OCI-LY7 (cell line): ENCODE measurements around the gene KRT35. TPM values are rescaled to one million over a fixed set of nuclear protein-coding genes. Genes with fewer than 3 reads are reported as not detected.

Source experiments
- BruUV-seq: library from RNA; stranded (reverse); fragments of 400-500 nt; replicated peaks from 2 replicates; lab custom pipeline; 2021; lab: Mats Ljungman, UMichigan
- CTCF ChIA-PET: fragments of 300-600 bp; sonication (Branson Sonifier 250); formaldehyde crosslinking; loops from one replicate; lab custom pipeline; 2022; ENCODE audit warnings: antibody characterized with exemption; ENCODE audit not compliant: unreplicated experiment; lab: Charles Lee
- POLR2A ChIA-PET: fragments of 300-600 bp; sonication (Branson Sonifier 250); formaldehyde crosslinking; loops from one replicate; lab custom pipeline; 2022; ENCODE audit warnings: antibody characterized with exemption; lab: Charles Lee
- DNase-seq: peaks from one replicate; pipeline ENCODE4 v3.0.0-alpha.2; 2015; ENCODE audit warnings: low spot score
- H2AFZ ChIP-seq: fragments of 200-600 bp; sonication (generic), shearing (Covaris generic); 2 replicates; pipeline ENCODE4 v1.6.1; 2014; ENCODE audit warnings: mild to moderate bottlenecking, antibody characterized with exemption, low read length, moderate library complexity
- H3K27ac ChIP-seq: fragments of 200-600 bp; sonication (generic); 2 replicates; pipeline ENCODE4 v1.5.1; 2014; ENCODE audit warnings: mixed run types, low read depth, mild to moderate bottlenecking, moderate library complexity, low read length, inconsistent platforms; ENCODE audit not compliant: poor library complexity, severe bottlenecking
- H3K36me3 ChIP-seq: fragments of 200-600 bp; sonication (generic); 2 replicates; pipeline ENCODE4 v1.6.1; 2014; ENCODE audit warnings: mild to moderate bottlenecking, antibody characterized with exemption, low read length, moderate library complexity, mixed read lengths; ENCODE audit not compliant: insufficient read depth
- H3K4me1 ChIP-seq: fragments of 200-600 bp; sonication (generic); 2 replicates; pipeline ENCODE4 v1.5.1; 2014; ENCODE audit warnings: mild to moderate bottlenecking, low read length; ENCODE audit not compliant: insufficient read depth, poor library complexity, severe bottlenecking
- H3K4me2 ChIP-seq: fragments of 200-600 bp; sonication (generic); 2 replicates; pipeline ENCODE4 v1.6.1; 2014; ENCODE audit warnings: mild to moderate bottlenecking, low read length
- H3K4me3 ChIP-seq: fragments of 200-600 bp; sonication (generic); 2 replicates; pipeline ENCODE4 v1.5.1; 2014; ENCODE audit warnings: mild to moderate bottlenecking, low read depth, low read length; ENCODE audit not compliant: poor library complexity, severe bottlenecking
- H3K79me2 ChIP-seq: fragments of 200-600 bp; sonication (generic); 2 replicates; pipeline ENCODE4 v1.6.1; 2016; ENCODE audit warnings: low read depth, mild to moderate bottlenecking, low read length, moderate library complexity, mixed read lengths; ENCODE audit not compliant: insufficient read depth
- H3K9me2 ChIP-seq: fragments of 200-600 bp; sonication (generic); 2 replicates; pipeline ENCODE4 v1.6.1; 2016; ENCODE audit warnings: mild to moderate bottlenecking, low read length, mixed read lengths; ENCODE audit not compliant: insufficient read depth
- H3K9me3 ChIP-seq: fragments of 200-600 bp; sonication (generic); 2 replicates; pipeline ENCODE4 v1.6.1; 2014; ENCODE audit warnings: mild to moderate bottlenecking, mixed run types, low read length, mixed read lengths
- H4K20me1 ChIP-seq: fragments of 200-600 bp; sonication (generic); 2 replicates; pipeline ENCODE4 v1.6.1; 2014; ENCODE audit warnings: mild to moderate bottlenecking, antibody characterized with exemption, low read length, moderate library complexity, mixed read lengths; ENCODE audit not compliant: insufficient read depth
- EZH2phosphoT487 ChIP-seq: fragments of 200-600 bp; sonication (generic); IDR thresholded peaks from 2 replicates; pipeline ENCODE4 v1.6.1; 2018; ENCODE audit warnings: low read depth, borderline replicate concordance, mild to moderate bottlenecking, mixed run types, antibody characterized with exemption, low read length, moderate library complexity, mixed read lengths
- intact Hi-C: fragments of 100-400 bp; cut with micrococcal nuclease; formaldehyde crosslinking; loops from one replicate; pipeline ENCODE4 v1.10.0; 2022; ENCODE audit not compliant: unreplicated experiment
- total RNA-seq, 2 experiments: library from RNA; depleted of rRNA in 1 of 2; stranded (reverse); fragments of >200 nt in 1 of 2; shearing (Covaris generic) in 1 of 2; gene quantifications; 2 replicates each; pipeline ENCODE4 v1.2.3, GENCODE V29; 2014 to 2022
- TF ChIP-seq, protein P1 (sequence below): fragments of 200-600 bp; sonication (generic); conservative IDR thresholded peaks from 2 replicates; pipeline ENCODE4 v1.5.1; 2014; ENCODE audit warnings: mild to moderate bottlenecking, antibody characterized with exemption, low read length, moderate library complexity, mixed read lengths

The KRT35 gene
- total RNA-seq, 2 experiments from 2014 or later, result not detected

DNA sequence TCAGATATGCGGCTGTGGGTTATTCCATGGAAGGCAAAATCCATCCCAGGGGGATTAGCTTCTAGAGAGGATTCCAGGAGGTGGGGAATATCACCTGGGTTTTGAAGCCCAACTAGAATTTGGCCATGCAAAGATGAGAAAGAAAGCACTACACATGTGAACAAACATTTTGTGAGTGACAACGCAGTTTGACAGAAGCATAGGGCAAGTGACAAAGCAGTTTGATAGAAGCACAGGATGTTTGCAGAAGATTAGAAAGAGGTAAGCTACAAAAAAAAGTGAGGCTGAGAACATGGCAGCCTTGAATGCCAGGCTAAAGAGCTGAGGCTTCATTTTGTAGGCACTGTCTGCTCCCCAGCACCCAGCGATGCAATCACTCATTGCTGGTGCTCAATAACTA lies 27.9 kb downstream of the KRT35 start:
- no TSS peak for BruUV-seq
- no peak for TF ChIP-seq EZH2phosphoT487
- TF ChIP-seq, protein P1, sequence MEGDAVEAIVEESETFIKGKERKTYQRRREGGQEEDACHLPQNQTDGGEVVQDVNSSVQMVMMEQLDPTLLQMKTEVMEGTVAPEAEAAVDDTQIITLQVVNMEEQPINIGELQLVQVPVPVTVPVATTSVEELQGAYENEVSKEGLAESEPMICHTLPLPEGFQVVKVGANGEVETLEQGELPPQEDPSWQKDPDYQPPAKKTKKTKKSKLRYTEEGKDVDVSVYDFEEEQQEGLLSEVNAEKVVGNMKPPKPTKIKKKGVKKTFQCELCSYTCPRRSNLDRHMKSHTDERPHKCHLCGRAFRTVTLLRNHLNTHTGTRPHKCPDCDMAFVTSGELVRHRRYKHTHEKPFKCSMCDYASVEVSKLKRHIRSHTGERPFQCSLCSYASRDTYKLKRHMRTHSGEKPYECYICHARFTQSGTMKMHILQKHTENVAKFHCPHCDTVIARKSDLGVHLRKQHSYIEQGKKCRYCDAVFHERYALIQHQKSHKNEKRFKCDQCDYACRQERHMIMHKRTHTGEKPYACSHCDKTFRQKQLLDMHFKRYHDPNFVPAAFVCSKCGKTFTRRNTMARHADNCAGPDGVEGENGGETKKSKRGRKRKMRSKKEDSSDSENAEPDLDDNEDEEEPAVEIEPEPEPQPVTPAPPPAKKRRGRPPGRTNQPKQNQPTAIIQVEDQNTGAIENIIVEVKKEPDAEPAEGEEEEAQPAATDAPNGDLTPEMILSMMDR, result no peak
- H3K9me3 ChIP-seq, result no peaks in the 10 kb centered on the region
- ChIA-PET POLR2A (interaction anchor here (0.7 kb wide), 1 partner anchor 110 kb away, joined by 3 read pairs; no protein-coding TSS in a partner anchor), CTCF (no interaction called here)
- H3K36me3 ChIP-seq, result no peaks in the 10 kb centered on the region
- DNase-seq, result no peak
- H4K20me1 ChIP-seq, result no peaks in the 10 kb centered on the region
- intact Hi-C loops, result no loop called here
- H3K79me2 ChIP-seq, result no peaks in the 10 kb centered on the region
- H3K4me1 ChIP-seq, result no peaks in the 10 kb centered on the region
- no peak overlapping the region for H3K4me2 ChIP-seq
- no peak overlapping the region for H3K4me3 ChIP-seq
- H3K27ac ChIP-seq, result no peak overlapping the region
- no peaks in the 10 kb centered on the region for H3K9me2 ChIP-seq
- no peak overlapping the region for H2AFZ ChIP-seq

DNA sequence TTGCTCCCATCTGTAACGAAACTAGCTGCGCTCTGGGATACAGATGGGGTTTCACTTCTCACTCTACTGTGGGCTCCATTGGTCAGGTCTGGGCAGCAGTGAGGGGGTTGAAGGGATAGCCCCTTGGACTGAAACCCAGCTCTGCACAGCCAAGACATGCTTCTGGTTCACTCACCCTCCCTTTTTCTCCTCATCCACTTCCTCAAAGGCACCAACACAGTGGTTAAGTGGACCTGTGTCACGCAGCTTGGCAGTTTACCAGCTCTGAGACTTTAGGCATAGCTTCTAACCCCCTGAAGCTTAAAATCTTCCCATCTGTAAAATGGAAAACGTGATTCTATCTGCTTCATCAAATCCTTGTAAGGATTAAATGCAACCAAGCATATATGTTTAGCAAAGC lies 28.7 kb downstream of the KRT35 start:
- H3K9me3 ChIP-seq, result no peaks in the 10 kb centered on the region
- CTCF ChIA-PET, result no interaction called here
- H3K4me1 ChIP-seq, result no peaks in the 10 kb centered on the region
- no peak overlapping the region for H3K27ac ChIP-seq
- TF ChIP-seq, protein P1, result no peak
- TF ChIP-seq EZH2phosphoT487, result no peak
- no peak overlapping the region for H3K4me2 ChIP-seq
- no peaks in the 10 kb centered on the region for H3K9me2 ChIP-seq
- BruUV-seq, result no TSS peak
- no peak overlapping the region for H2AFZ ChIP-seq
- no peaks in the 10 kb centered on the region for H3K36me3 ChIP-seq
- H3K4me3 ChIP-seq, result no peak overlapping the region
- no peak for DNase-seq
- intact Hi-C loops, result no loop called here
- POLR2A ChIA-PET, result no interaction called here
- H3K79me2 ChIP-seq, result no peaks in the 10 kb centered on the region
- H4K20me1 ChIP-seq, result no peaks in the 10 kb centered on the region

GRCh38 chr17:41451154-41451728 lies 29.7 kb downstream of the KRT35 start:
- no peak overlapping the region for H3K4me2 ChIP-seq
- no peaks in the 10 kb centered on the region for H4K20me1 ChIP-seq
- H3K4me1 ChIP-seq, result no peaks in the 10 kb centered on the region
- H3K36me3 ChIP-seq, result no peaks in the 10 kb centered on the region
- no peak overlapping the region for H3K4me3 ChIP-seq
- TF ChIP-seq EZH2phosphoT487, result no peak
- TF ChIP-seq, protein P1, result no peak
- H2AFZ ChIP-seq, result no peak overlapping the region
- no TSS peak for BruUV-seq
- POLR2A ChIA-PET, result no interaction called here
- H3K9me2 ChIP-seq, result no peaks in the 10 kb centered on the region
- H3K27ac ChIP-seq, result no peak overlapping the region
- no peak for DNase-seq
- no peaks in the 10 kb centered on the region for H3K79me2 ChIP-seq
- CTCF ChIA-PET, result no interaction called here
- H3K9me3 ChIP-seq, result no peaks in the 10 kb centered on the region
- intact Hi-C loops, result no loop called here
